Renal pelvis (tissue), 4 donors: Measurements from ENCODE around the gene ABCA2. TPM values are rescaled to one million over a fixed set of nuclear protein-coding genes. Genes with fewer than 3 reads are reported as not detected.
"Not testable (repeated sequence)": the region's sequence is repeated elsewhere in the genome, so short reads cannot be mapped to it uniquely, and the experiment has no call there.

Experiments
- DNase-seq: peaks from one replicate; pipeline ENCODE4 v3.0.0-alpha.2; 2013
- polyA plus RNA-seq, 3 donors: library from polyadenylated mRNA; unstranded; fragments of 120-200 nt; gene quantifications; one replicate each; pipeline ENCODE4 v1.2.1, GENCODE V29; 2013; ENCODE audit not compliant: insufficient read length in 3 of 3

Gene ABCA2
- polyA plus RNA-seq, 3 donors: 56.6 to 68.7 (median 63.6) TPM

GRCh38 chr9:137033481-137033880 is 5.4 kb upstream of the ABCA2 start:
- DNase-seq: not testable (repeated sequence)

- DNase-seq: no peak
Measured at GRCh38 chr9:137032858-137033257, 4.8 kb upstream of the ABCA2 start.

- DNase-seq: no peak
Measured at GRCh38 chr9:137031904-137032640, 4.0 kb upstream of the ABCA2 start, which contains the start of gene FUT7. FUT7 (minus strand) TSS chr9:137032088; CDS start chr9:137031991, 97 bp downstream.

- no peak for DNase-seq
Measured at GRCh38 chr9:137030538-137031527, 2.8 kb upstream of the ABCA2 start.

- DNase-seq: no peak
Measured at GRCh38 chr9:137030006-137030405, 2.0 kb upstream of the ABCA2 start.

GRCh38 chr9:137029058-137029936 is 1.3 kb upstream of the ABCA2 start:
- no peak for DNase-seq

GRCh38 chr9:137028263-137029057 is 423 bp upstream of the ABCA2 start:
- no peak for DNase-seq

GRCh38 chr9:137026828-137027227 is 1.2 kb downstream of the ABCA2 start:
- DNase-seq: no peak

- DNase-seq: no peak
Measured at GRCh38 chr9:137026384-137026783, 1.7 kb downstream of the ABCA2 start.

- peak; percentile 85 for DNase-seq
Measured at GRCh38 chr9:137025517-137025966, 2.5 kb downstream of the ABCA2 start.

- DNase-seq: no peak
Measured at GRCh38 chr9:137023583-137023991, 4.5 kb downstream of the ABCA2 start.

GRCh38 chr9:137023157-137023556 is 4.9 kb downstream of the ABCA2 start:
- no peak for DNase-seq

GRCh38 chr9:137022662-137023008 is 5.4 kb downstream of the ABCA2 start:
- no peak for DNase-seq

GRCh38 chr9:137021979-137022661 is 5.9 kb downstream of the ABCA2 start:
- no peak for DNase-seq

GRCh38 chr9:137021568-137021978 is 6.5 kb downstream of the ABCA2 start:
- DNase-seq: no peak

GRCh38 chr9:137020771-137021567 is 7.1 kb downstream of the ABCA2 start:
- no peak for DNase-seq

- DNase-seq: no peak
Measured at GRCh38 chr9:137019891-137020683, 8.0 kb downstream of the ABCA2 start.

GRCh38 chr9:137018761-137019559 is 9.1 kb downstream of the ABCA2 start:
- DNase-seq: no peak
